ENCODE data around the gene TMA16. TPM values are rescaled to one million over a fixed set of nuclear protein-coding genes. Genes with fewer than 3 reads are reported as not detected.

The TMA16 gene
- total and polyA plus RNA-seq, 4 donors, result 17.7 to 27.3 (median 23.8) TPM

- Histone ChIP-seq H3K4me3 (ENCODE audit: low read length in 2 of 2) (no peak within 1 kb of the TSS), H3K9me3 (ENCODE audit: control insufficient read depth, low read length) (no peaks in the 10 kb centered on the region), H3K4me1 (ENCODE audit: control insufficient read depth in 1 of 2, insufficient read depth in 2 of 2, low read length in 2 of 2) (peaks cover 0 to 3% of the 10 kb centered on the region in 2 donors), H3K27ac (ENCODE audit: low read depth in 1 of 2, low read length in 2 of 2) (no peak within 1 kb of the TSS), H3K27me3 (ENCODE audit: control insufficient read depth in 1 of 2, insufficient read depth in 2 of 2, low read length in 1 of 2) (no peaks in the 10 kb centered on the region), H3K36me3 (ENCODE audit: control insufficient read depth in 1 of 2, insufficient read depth in 2 of 2, low read length in 1 of 2) (no peaks in the 10 kb centered on the region)
- DNase-seq (peak in 1 of 2 donors; percentile 76), ATAC-seq (ENCODE audit: low FRiP score) (no peak)
- 92 to 93% methylated on average over 32 of the region's 32 CpGs for WGBS, 2 donors
- intact Hi-C loops (cut with DNase I), result no loop called here
These were observed 20.9 kb upstream of the TMA16 start, which contains the start of gene TKTL2 for GRCh38 chr4:163473576-163473975. TKTL2 (minus strand) TSS chr4:163473754; CDS start chr4:163473734, 20 bp downstream.

GRCh38 chr4:163474027-163474426 lies 20.5 kb upstream of the TMA16 start:
- Histone ChIP-seq H3K27me3 (ENCODE audit: control insufficient read depth in 1 of 2, insufficient read depth in 2 of 2, low read length in 1 of 2) (no peaks in the 10 kb centered on the region), H3K4me3 (ENCODE audit: low read length in 2 of 2) (no peak overlapping the region), H3K9me3 (ENCODE audit: control insufficient read depth, low read length) (no peaks in the 10 kb centered on the region), H3K36me3 (ENCODE audit: control insufficient read depth in 1 of 2, insufficient read depth in 2 of 2, low read length in 1 of 2) (no peaks in the 10 kb centered on the region), H3K27ac (ENCODE audit: low read depth in 1 of 2, low read length in 2 of 2) (no peak overlapping the region), H3K4me1 (ENCODE audit: control insufficient read depth in 1 of 2, insufficient read depth in 2 of 2, low read length in 2 of 2) (peaks cover 0 to 3% of the 10 kb centered on the region in 2 donors)
- 94 to 95% methylated on average over 3 of the region's 3 CpGs for WGBS, 2 donors
- intact Hi-C loops (cut with DNase I), result no loop called here
- ATAC-seq (ENCODE audit: low FRiP score), result no peak
- no peak for DNase-seq

- intact Hi-C loops (cut with DNase I), result no loop called here
- H3K27ac ChIP-seq (ENCODE audit: low read depth in 1 of 2, low read length in 2 of 2), result no peak overlapping the region
- peak; percentile 64 for ATAC-seq (ENCODE audit: low FRiP score)
- DNase-seq, result no peak
- H3K4me1 ChIP-seq (ENCODE audit: control insufficient read depth in 1 of 2, insufficient read depth in 2 of 2, low read length in 2 of 2), result peaks cover 0 to 3% of the 10 kb centered on the region in 2 donors
- H3K4me3 ChIP-seq (ENCODE audit: low read length in 2 of 2), result no peak overlapping the region
- no peaks in the 10 kb centered on the region for H3K27me3 ChIP-seq (ENCODE audit: control insufficient read depth in 1 of 2, insufficient read depth in 2 of 2, low read length in 1 of 2)
- H3K36me3 ChIP-seq (ENCODE audit: control insufficient read depth in 1 of 2, insufficient read depth in 2 of 2, low read length in 1 of 2), result no peaks in the 10 kb centered on the region
- 4 to 10% methylated on average over 5 of the region's 5 CpGs for WGBS, 2 donors
- H3K9me3 ChIP-seq (ENCODE audit: control insufficient read depth, low read length), result no peaks in the 10 kb centered on the region
These were observed 17.6 kb upstream of the TMA16 start for GRCh38 chr4:163476761-163477438.

- DNase-seq (no peak), ATAC-seq (ENCODE audit: low FRiP score) (no peak)
- H3K4me1 ChIP-seq (ENCODE audit: control insufficient read depth in 1 of 2, insufficient read depth in 2 of 2, low read length in 2 of 2), result peaks cover 0 to 3% of the 10 kb centered on the region in 2 donors
- H3K4me3 ChIP-seq (ENCODE audit: low read length in 2 of 2), result no peak overlapping the region
- H3K27ac ChIP-seq (ENCODE audit: low read depth in 1 of 2, low read length in 2 of 2), result no peak overlapping the region
- H3K36me3 ChIP-seq (ENCODE audit: control insufficient read depth in 1 of 2, insufficient read depth in 2 of 2, low read length in 1 of 2), result no peaks in the 10 kb centered on the region
- 56 to 69% methylated on average over 1 of the region's 1 CpG for WGBS, 2 donors
- intact Hi-C loops (cut with DNase I), result loop anchor here in 1 of 2 donors (5.0 kb wide), 1 partner anchor 65 kb away; no protein-coding TSS in a partner anchor
- no peaks in the 10 kb centered on the region for H3K27me3 ChIP-seq (ENCODE audit: control insufficient read depth in 1 of 2, insufficient read depth in 2 of 2, low read length in 1 of 2)
- no peaks in the 10 kb centered on the region for H3K9me3 ChIP-seq (ENCODE audit: control insufficient read depth, low read length)
These were observed 12.3 kb upstream of the TMA16 start for GRCh38 chr4:163482190-163482589.

- no peaks in the 10 kb centered on the region for H3K9me3 ChIP-seq (ENCODE audit: control insufficient read depth, low read length)
- no peak for ATAC-seq (ENCODE audit: low FRiP score)
These were observed 9.6 kb upstream of the TMA16 start for GRCh38 chr4:163484906-163485305.

GRCh38 chr4:163485589-163485988 lies 8.9 kb upstream of the TMA16 start:
- 63 to 68% methylated on average over 2 of the region's 2 CpGs for WGBS, 2 donors
- ATAC-seq (ENCODE audit: low FRiP score) (no peak), DNase-seq (no peak)
- no peaks in the 10 kb centered on the region for H3K4me1 ChIP-seq (ENCODE audit: control insufficient read depth in 1 of 2, insufficient read depth in 2 of 2, low read length in 2 of 2)
- H3K27me3 ChIP-seq (ENCODE audit: control insufficient read depth in 1 of 2, insufficient read depth in 2 of 2, low read length in 1 of 2), result no peaks in the 10 kb centered on the region
- no peaks in the 10 kb centered on the region for H3K36me3 ChIP-seq (ENCODE audit: control insufficient read depth in 1 of 2, insufficient read depth in 2 of 2, low read length in 1 of 2)
- intact Hi-C loops (cut with DNase I), result no loop called here
- H3K9me3 ChIP-seq (ENCODE audit: control insufficient read depth, low read length), result no peaks in the 10 kb centered on the region
- no peak overlapping the region for H3K4me3 ChIP-seq (ENCODE audit: low read length in 2 of 2)
- H3K27ac ChIP-seq (ENCODE audit: low read depth in 1 of 2, low read length in 2 of 2), result no peak overlapping the region

More at GRCh38 chr4:163484906-163485305, 9.6 kb upstream of the TMA16 start:
- no peak overlapping the region for H3K4me3 ChIP-seq (ENCODE audit: low read length in 2 of 2)
- H3K36me3 ChIP-seq (ENCODE audit: control insufficient read depth in 1 of 2, insufficient read depth in 2 of 2, low read length in 1 of 2), result no peaks in the 10 kb centered on the region
- no peaks in the 10 kb centered on the region for H3K4me1 ChIP-seq (ENCODE audit: control insufficient read depth in 1 of 2, insufficient read depth in 2 of 2, low read length in 2 of 2)
- no peak for DNase-seq
- H3K27ac ChIP-seq (ENCODE audit: low read depth in 1 of 2, low read length in 2 of 2), result no peak overlapping the region
- 15 to 23% methylated on average over 4 of the region's 4 CpGs for WGBS, 2 donors
- intact Hi-C loops (cut with DNase I), result loop anchor here in 1 of 2 donors (5.0 kb wide), 1 partner anchor 62 kb away; no protein-coding TSS in a partner anchor
- H3K27me3 ChIP-seq (ENCODE audit: control insufficient read depth in 1 of 2, insufficient read depth in 2 of 2, low read length in 1 of 2), result no peaks in the 10 kb centered on the region

- Histone ChIP-seq H3K4me3 (ENCODE audit: low read length in 2 of 2) (no peak overlapping the region), H3K4me1 (ENCODE audit: control insufficient read depth in 1 of 2, insufficient read depth in 2 of 2, low read length in 2 of 2) (no peaks in the 10 kb centered on the region), H3K36me3 (ENCODE audit: control insufficient read depth in 1 of 2, insufficient read depth in 2 of 2, low read length in 1 of 2) (no peaks in the 10 kb centered on the region), H3K27ac (ENCODE audit: low read depth in 1 of 2, low read length in 2 of 2) (no peak overlapping the region), H3K9me3 (ENCODE audit: control insufficient read depth, low read length) (no peaks in the 10 kb centered on the region), H3K27me3 (ENCODE audit: control insufficient read depth in 1 of 2, insufficient read depth in 2 of 2, low read length in 1 of 2) (no peaks in the 10 kb centered on the region)
- intact Hi-C loops (cut with DNase I), result no loop called here
- ATAC-seq (ENCODE audit: low FRiP score), result no peak
- no peak for DNase-seq
- 58 to 59% methylated on average over 1 of the region's 1 CpG for WGBS, 2 donors
These were observed 8.2 kb upstream of the TMA16 start for GRCh38 chr4:163486321-163486720.

GRCh38 chr4:163489929-163490328 lies 4.6 kb upstream of the TMA16 start:
- Histone ChIP-seq H3K27ac (ENCODE audit: low read depth in 1 of 2, low read length in 2 of 2) (no peak overlapping the region), H3K27me3 (ENCODE audit: control insufficient read depth in 1 of 2, insufficient read depth in 2 of 2, low read length in 1 of 2) (no peaks in the 10 kb centered on the region), H3K4me1 (ENCODE audit: control insufficient read depth in 1 of 2, insufficient read depth in 2 of 2, low read length in 2 of 2) (no peaks in the 10 kb centered on the region), H3K36me3 (ENCODE audit: control insufficient read depth in 1 of 2, insufficient read depth in 2 of 2, low read length in 1 of 2) (no peaks in the 10 kb centered on the region), H3K9me3 (ENCODE audit: control insufficient read depth, low read length) (no peaks in the 10 kb centered on the region), H3K4me3 (ENCODE audit: low read length in 2 of 2) (no peak overlapping the region)
- WGBS, 2 donors, result 50 to 61% methylated on average over 1 of the region's 1 CpG
- ATAC-seq (ENCODE audit: low FRiP score) (no peak), DNase-seq (no peak)
- intact Hi-C loops (cut with DNase I), result loop anchor here (5.0 to 10.0 kb wide), 2 partner anchors 52 to 155 kb away; partner anchors contain the start of gene NPY1R (in 1 of the 2)

- Histone ChIP-seq H3K4me1 (ENCODE audit: control insufficient read depth in 1 of 2, insufficient read depth in 2 of 2, low read length in 2 of 2) (no peaks in the 10 kb centered on the region), H3K36me3 (ENCODE audit: control insufficient read depth in 1 of 2, insufficient read depth in 2 of 2, low read length in 1 of 2) (no peaks in the 10 kb centered on the region), H3K9me3 (ENCODE audit: control insufficient read depth, low read length) (no peaks in the 10 kb centered on the region), H3K27ac (ENCODE audit: low read depth in 1 of 2, low read length in 2 of 2) (no peak overlapping the region), H3K4me3 (ENCODE audit: low read length in 2 of 2) (no peak overlapping the region), H3K27me3 (ENCODE audit: control insufficient read depth in 1 of 2, insufficient read depth in 2 of 2, low read length in 1 of 2) (no peaks in the 10 kb centered on the region)
- no peak for DNase-seq
- WGBS, 2 donors, result 86 to 92% methylated on average over 6 of the region's 6 CpGs
- no peak for ATAC-seq (ENCODE audit: low FRiP score)
- intact Hi-C loops (cut with DNase I), result loop anchor here (5.0 to 10.0 kb wide), 2 partner anchors 49 to 158 kb away; partner anchors contain the start of gene NPY1R (in 1 of the 2)
These were observed 1.5 kb upstream of the TMA16 start for GRCh38 chr4:163492951-163493504.

Measured in aorta (tissue), 5 donors.